Measurements from ENCODE around the gene IGLL5. TPM values are rescaled to one million over a fixed set of nuclear protein-coding genes. Genes with fewer than 3 reads are reported as not detected.

IGLL5 gene
- total and polyA plus RNA-seq, 11 donors = 0.23 to 2.6 (median 0.78) TPM; not detected in 4

GRCh38 chr22:22945195-22945594 lies 57.6 kb downstream of the IGLL5 start:
- Histone ChIP-seq H3K9me3 (no peaks in the 10 kb centered on the region), H3K27me3 (peaks cover 0 to 21% (median 0%) of the 10 kb centered on the region in 9 donors), H3K4me1 (peaks cover 0 to 7% (median 0%) of the 10 kb centered on the region in 12 donors), H3K4me3 (no peak overlapping the region), H3K36me3 (no peaks in the 10 kb centered on the region), H3K27ac (no peak overlapping the region)
- intact Hi-C loops (cut with DNase I) = loop anchor here in 2 of 10 donors (10.0 kb wide), 2 partner anchors 60 to 160 kb away; partner anchors contain the start of gene IGLL5 (in 1 of the 2)
- no peak for TF ChIP-seq POLR2A (IDR thresholded peaks at IDR 0.05)
- TF ChIP-seq CTCF (IDR thresholded peaks at IDR 0.05) = no peak
- WGBS, 4 donors = 82 to 89% (median 83%) methylated on average over 4 of the region's 4 CpGs
- ATAC-seq = no peak
- peak in 1 of 5 donors; percentile 7 for DNase-seq

Small RNA genes lying within 50 kb of the gene (microRNA-seq; reads per million reads assigned to microRNA genes)
- gene MIR5571 = 0 reads per million in 4 donors

Other genes with a start within 250 kb of the IGLL5 start
- gene GGTLC2, start 243.2 kb upstream of the IGLL5 start, total RNA-seq = not detected
- not detected for gene GGTLC2, start 243.2 kb upstream of the IGLL5 start, polyA plus RNA-seq
- gene GNAZ, start 182.7 kb downstream of the IGLL5 start, total RNA-seq = 10 to 100 TPM in 1 of 9 donors, 1 to 10 TPM in 8; 1.8 to 13.9 (median 2.6) TPM
- gene GNAZ, start 182.7 kb downstream of the IGLL5 start, polyA plus RNA-seq = 1 to 10 TPM; 1.1 to 1.9 TPM

Data from heart left ventricle (tissue), 16 donors.